Stimulated activated CD4-positive, alpha-beta T cell treated with anti-CD3 and anti-CD28 coated beads, TNF-alpha, amount 100 ng/mL, for 4 hours (primary cell): Measurements from ENCODE around the gene NTMT2.
"Not testable (repeated sequence)": the region's sequence is repeated elsewhere in the genome, so short reads cannot be mapped to it uniquely, and the experiment has no call there.

Experiments used
- DNase-seq, 3 experiments: peaks; one replicate each; pipeline ENCODE4 v3.0.0-alpha.2; 2020; ENCODE audit warnings: low read depth in 3 of 3

NTMT2 gene

DNA sequence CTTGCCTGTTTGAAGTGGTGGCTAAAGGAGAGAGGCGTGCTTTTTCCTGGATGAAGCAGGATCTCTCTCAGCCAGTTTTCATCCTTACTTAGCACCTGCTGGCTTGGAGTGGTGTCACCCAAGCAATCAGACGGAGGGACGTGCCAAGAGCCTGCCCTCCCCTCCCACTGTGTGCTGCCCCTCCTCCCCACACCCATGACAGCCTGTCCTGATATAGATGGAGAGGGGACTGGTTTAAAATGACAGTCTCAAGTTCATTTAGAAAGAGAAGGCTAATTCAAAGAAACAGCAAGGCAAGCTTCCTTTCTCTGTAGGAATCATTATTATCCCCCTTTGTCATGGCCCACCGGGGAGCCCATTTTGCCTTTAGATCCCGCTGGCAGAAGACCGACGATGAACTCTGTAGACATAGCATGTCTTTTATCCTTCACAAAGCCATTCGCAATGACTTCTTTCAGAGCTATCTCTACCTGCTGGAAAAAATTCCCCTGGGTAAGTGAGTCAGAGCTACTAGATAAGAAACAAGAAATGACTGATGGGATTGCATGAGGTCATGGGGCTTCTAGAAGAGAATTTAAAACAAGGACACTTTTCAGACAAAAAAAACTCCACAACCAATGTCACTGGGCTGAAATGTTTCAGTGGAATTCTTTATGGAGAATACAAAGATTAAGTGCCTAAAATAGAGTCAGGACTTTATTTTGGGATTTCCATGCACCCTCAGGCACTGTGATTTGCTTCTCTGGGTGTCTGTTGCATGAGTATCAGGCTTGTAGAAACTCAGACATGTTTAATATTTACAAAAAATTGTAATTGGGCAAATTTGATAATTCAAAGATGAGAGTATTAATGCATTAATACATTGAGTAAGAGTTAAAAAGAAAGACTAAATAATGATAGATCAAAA is at the start of gene NTMT2:
Gene NTMT2 (plus strand): TSS at position 190 of the 907 bp plus-strand sequence. CDS start 149 bp downstream, at position 339.
- DNase-seq, result no peak

- no peak for DNase-seq
These were observed 49.6 kb upstream of the NTMT2 start for GRCh38 chr1:170095976-170096748.

GRCh38 chr1:170096806-170097340 is 48.9 kb upstream of the NTMT2 start:
- DNase-seq, result no peak

DNA sequence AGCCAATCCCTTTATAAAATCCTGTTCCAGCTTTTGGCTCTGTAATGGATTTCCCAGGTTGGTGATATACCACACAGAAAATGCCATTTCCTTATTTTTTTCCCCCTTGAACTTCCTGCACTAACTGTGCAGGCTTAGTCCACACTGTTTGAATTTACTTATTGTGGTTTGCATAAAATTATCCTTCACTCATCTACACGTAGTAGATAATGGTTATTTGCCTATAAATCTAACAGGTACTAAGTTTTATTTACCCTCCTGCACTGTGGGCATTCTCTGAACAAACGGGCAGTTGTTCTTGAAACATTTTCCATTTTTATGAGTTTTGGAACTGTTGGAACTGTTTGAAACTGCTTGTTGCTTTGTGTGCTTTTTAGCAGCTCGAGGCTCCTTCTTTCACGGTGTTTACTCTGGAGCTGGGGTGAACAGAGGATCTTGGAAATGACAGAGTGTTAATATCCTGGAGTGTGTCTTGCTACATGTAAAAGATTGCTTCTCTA is 48.3 kb upstream of the NTMT2 start:
- no peak for DNase-seq

DNA sequence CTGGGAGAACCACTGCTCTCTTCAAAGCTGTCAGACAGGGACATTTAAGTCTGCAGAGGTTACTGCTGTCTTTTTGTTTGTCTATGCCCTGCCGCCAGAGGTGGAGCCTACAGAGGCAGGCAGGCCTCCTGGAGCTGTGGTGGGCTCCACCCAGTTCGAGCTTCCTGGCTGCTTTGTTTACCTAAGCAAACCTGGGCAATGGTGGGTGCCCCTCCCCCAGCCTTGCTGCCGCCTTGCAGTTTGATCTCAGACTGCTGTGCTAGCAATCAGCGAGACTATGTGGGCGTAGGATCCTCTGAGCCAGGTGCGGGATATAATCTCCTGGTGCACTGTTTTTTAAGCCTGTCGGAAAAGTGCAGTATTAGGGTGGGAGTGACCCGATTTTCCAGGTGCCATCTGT is 32.6 kb upstream of the NTMT2 start:
- not testable (repeated sequence) for DNase-seq

GRCh38 chr1:170114906-170115305 is 30.9 kb upstream of the NTMT2 start:
- DNase-seq, result no peak

DNA sequence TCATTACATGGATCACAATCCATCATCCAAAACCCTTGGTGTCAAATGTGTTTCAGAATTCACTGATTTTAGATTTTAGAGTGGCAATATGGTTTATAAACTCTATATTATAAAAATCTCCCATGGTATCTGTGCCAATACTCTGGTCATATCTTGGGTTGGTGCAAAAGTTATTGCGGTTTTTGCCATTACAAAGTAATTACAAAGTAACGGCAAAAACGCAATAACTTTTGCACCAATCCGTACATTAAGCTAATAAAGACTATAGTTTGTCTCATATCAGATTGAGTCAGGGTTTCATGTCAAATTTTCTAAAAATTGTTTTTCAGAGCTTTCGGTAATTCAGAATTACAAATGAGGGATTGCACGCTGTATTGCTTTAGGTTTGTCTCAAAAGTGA is 23.4 kb upstream of the NTMT2 start:
- no peak for DNase-seq

GRCh38 chr1:170125269-170125668 is 20.5 kb upstream of the NTMT2 start:
- DNase-seq, result no peak

DNA sequence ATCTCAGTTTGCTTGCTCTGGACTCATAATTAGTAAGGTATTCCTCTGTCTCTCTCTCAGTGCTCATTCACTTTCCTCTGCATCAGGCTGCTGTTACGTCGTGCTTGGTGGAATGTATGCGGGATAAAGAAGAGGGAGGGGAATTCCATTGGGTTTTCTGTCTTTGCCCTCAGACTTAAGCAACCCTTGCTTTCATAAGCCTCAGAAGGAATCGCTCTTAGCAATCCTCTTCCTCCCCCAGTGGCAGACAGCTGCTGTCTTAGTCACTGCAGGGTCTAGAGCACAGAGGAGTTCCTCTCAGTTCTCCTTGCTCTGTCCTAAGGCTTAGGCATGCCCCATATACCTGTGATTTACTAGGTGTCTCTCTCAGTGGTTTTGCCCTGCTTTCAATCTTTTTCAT is 19.1 kb upstream of the NTMT2 start:
- DNase-seq, result no peak

DNA sequence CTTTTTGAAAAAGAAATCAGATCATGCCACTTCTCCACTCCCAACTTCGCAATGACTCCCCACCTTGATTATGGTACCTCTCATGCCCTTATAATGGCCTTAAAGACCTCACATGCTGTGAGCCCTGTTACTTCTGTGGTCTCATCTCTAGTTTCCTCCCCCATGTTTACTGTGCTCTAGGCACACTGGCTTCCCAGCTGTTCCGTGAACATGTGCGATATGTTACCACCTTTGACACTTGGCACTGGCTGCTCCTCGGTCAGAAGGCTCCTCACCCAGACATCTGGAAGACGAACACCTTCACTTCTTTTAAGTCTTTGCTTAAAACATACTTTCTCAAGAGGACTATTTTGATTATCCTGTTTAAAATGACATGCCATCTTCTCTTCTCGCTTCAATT is 14.3 kb upstream of the NTMT2 start:
- no peak for DNase-seq

DNA sequence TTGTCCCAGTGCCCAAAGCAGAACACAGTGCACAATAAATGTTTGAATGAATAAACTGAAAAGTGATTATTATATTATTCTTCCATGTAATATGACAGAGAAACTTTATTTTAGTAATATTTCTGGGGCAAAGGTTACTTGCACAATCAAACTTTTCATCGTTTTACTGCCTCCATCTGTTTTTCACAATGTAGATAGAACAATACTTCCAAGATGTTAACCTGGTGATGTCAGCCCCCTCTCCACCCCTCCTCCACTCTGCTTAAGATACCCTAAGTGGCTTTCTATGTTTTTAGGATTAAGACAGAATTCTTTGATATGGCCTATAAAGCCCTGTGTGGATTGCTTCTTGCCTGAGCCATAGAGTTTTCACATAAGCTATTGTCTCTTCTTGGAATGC is 13.8 kb upstream of the NTMT2 start:
- no peak for DNase-seq

- DNase-seq, result no peak
These were observed 11.8 kb upstream of the NTMT2 start for GRCh38 chr1:170133766-170134495.

DNA sequence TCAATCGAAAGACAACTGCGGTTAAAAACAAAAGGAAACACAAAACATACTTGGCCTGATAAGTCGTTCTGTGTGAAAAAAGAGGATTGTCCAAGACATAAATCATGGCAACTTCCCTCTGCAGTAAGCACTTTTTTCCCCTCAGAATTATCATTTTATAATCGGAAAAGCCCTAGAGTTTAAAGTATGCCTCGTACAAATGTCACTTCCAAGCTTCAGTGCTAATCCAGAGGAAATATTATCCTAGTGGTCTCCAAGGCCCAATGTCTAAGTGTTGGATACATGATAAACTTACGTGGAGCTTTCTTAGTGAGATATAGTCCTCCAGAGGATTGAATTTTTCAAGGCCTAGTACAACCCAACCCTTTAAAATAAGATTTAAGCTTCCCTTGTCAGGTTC is 11.2 kb upstream of the NTMT2 start:
- no peak for DNase-seq

DNA sequence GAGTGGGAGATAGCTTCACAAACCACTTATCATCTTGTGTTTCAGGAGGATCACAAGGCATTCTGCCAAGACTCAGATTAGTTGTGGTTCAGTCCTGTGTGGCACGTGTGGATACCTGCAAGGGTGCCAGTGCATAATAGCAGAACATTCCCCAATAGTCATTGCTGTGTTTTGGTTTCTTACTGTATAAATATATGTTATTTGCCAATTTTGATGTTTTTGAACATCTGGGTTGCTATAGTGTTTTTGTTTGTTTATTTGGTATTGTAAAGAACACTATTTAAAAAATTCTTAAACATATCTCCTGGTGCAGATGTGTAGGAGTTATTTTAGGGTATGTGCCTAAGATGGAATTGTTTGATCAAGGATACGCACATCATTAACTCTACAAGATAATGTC is 5.4 kb upstream of the NTMT2 start:
- no peak for DNase-seq

DNA sequence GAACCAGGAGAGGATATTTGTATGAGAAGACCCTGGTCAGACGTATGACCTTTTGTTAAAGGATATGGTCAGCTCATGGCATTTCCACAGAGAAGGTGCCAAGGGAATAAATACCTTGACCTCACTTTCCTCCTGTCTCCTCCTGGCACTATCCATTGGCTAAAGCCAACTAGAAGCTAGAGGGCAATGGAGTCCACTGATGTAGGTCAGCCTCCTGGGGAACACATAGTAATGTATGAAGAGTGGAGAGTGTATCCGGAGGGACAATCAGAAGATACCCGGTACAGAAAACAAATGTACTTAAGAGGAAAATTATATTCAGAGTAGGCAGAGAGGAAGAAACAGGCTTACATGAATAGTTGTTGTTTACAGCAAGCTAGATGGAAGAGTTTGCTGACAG is 698 bp upstream of the NTMT2 start:
- DNase-seq, result no peak

GRCh38 chr1:170146720-170147263 is 1.0 kb downstream of the NTMT2 start:
- no peak for DNase-seq

GRCh38 chr1:170149241-170149640 is 3.5 kb downstream of the NTMT2 start:
- no peak for DNase-seq

DNA sequence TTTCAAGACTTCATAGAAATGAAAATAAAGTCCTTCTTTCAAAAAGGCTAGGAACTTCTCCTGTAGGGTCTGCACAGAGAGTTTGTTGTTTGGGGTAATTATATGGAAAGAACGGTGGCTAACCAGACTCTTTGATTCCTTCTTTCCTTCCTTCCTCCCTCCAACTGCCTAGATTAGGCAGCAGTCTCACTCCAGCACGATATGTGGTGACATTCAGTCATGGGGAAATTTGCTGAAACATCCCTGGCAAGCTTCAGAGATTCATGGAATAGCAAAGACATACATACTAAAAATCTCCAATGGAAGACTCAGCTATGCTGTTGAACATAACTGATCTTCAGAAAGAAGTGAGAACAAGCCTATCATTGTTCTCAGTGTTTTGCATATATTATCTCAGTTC is 4.3 kb downstream of the NTMT2 start:
- DNase-seq, result no peak

DNA sequence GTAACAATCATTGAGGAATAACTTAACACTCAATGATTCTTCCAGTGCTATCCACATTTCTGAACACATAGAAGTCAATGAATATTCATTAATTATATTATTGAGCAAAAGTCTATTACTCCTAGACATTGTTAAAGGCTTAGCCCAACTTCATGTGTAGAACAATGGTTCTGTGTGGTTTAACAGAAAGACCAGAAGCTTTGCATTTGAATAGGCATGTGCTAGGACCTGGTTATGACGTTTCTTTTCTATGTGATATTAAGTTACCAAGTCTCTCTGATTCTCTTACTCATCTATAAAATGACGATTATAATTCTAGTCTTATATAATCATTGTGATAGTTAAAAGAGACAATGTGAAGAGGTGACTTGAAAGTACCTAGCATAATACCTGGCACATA is 5.2 kb downstream of the NTMT2 start:
- no peak for DNase-seq

- no peak for DNase-seq
These were observed 7.7 kb downstream of the NTMT2 start for GRCh38 chr1:170153417-170153816.

GRCh38 chr1:170155055-170155454 is 9.3 kb downstream of the NTMT2 start:
- DNase-seq, result no peak

DNA sequence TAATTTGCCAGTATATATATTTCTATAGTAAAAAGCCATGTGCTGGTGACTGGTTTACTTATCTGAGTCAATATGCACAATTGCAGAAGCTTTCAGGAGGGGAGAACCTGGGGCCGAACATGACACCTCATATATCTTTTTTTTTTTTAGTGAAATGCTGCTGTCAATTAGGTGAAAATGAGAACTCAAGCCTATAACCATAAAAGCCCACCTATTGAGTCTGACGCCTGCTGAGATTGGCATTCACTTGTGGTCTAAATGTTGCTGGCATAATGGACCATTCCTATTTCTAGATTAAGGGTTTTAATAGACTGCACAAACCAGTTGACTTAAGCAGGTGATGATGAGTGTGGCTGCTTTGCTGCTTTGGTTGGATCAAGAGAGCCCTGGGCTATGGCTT is 10.8 kb downstream of the NTMT2 start:
- DNase-seq, result no peak
